Activated effector memory CD4-positive, alpha-beta T cell treated with anti-CD3 and anti-CD28 coated beads, Interleukin-2, amount 50 U/mL, for 16 hours (primary cell): ENCODE data around the gene TACR2.
"Not testable (repeated sequence)": the region's sequence is repeated elsewhere in the genome, so short reads cannot be mapped to it uniquely, and the experiment has no call there.

Source experiments
- DNase-seq: peaks from one replicate; pipeline ENCODE4 v3.0.0-alpha.2; 2020

TACR2 gene

DNA sequence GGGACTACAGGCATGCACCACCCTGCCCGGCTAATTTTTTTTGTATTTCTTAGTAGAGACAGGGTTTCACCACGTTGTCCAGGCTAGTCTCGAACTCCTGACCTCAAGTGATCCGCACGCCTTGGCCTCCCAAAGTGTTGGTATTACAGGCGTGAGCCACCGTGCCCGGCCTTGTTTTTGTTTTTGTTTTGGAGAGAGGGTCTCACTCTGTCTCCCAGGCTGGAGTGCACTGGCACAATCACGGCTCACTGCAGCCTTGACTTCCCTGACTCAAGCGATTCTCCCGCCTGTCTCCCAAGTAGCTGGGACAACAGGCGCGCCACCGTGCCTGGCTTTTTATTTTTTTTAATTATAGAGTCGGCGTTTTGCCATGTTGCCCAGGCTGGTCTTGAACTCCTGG lies 33.7 kb upstream of the TACR2 start:
- DNase-seq, result not testable (repeated sequence)

DNA sequence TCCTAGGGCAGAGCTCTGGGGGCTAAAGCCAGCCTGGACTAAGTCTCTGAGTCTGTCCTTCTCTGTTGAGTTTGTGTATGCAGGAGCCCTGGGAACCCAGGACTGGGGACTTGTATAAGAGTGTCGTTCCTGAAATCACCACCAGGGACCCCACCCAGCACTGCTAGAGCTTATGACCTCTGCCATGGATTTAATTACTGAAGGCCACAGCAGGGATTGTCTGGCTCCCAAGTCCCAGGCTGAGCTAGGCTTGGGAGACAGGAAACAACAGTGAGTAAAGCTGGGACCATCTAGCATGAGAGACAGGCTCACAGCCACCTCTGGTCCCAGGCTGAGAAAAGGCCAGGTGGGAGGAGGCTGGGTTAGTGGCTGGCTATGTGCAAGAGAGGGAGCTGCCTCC lies 33.1 kb upstream of the TACR2 start:
- DNase-seq, result peak; percentile 77

DNA sequence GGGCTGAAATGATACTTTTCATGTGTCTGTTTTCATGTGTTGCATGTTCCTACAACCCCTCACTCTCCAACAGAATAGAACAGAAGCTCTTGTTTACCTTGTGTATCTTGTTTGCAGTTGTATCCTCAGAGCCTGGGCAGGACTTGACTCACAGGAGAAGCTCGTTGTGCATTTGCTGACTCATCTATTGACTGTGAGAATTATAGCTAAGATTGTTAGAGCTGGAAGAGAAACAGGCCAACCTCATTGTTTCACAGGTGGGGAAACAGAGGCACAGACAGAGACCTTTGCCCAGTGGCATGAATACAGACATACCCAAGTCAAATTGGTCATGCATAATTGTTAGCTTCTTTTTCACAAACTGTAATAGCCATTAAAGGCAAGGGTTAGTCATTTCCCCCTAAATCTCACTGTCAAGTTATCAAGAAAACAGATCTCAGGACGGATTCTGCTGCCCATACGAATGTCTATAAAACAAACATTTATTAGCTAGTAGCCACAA lies 30.0 kb upstream of the TACR2 start:
- DNase-seq, result no peak

DNA sequence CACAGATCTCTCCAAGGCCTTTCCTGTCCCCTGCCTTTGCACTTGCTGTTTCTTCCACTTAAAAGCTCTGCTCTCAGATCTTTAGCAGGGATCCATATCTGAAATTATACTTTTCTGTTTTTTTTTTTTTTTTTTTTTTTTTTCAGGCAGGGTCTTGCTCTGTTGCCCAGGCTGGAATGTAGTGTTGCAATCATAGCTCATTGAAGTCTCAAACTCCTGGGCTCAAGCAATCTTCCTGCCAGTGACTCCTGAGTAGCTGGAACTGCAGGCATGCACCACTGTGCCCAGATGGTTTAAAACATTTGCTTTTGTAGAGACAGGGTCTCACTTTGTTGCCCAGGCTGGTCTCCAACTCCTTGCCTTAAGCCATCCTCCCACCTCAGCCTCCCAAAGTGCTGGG lies 29.5 kb upstream of the TACR2 start:
- DNase-seq, result no peak

DNA sequence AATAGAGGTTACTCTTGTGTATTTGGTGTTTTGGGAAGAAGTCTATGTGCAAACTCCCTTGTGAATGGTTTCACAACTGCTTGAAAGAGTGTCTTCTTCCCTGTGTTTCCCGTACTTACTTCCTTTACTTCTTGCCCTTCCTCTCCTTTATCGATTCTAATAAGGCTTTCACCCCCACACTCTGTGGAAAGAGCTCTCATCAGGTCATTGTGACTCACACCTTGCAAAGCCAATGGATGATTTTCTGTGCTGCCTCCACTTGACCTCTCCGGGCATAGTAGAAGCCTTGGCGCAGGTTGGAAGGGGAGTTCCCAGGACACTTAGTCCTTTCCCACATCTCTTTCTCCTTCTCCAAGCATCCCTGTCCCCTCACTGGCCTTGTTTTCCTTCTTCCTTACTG lies 28.3 kb upstream of the TACR2 start:
- DNase-seq, result no peak

DNA sequence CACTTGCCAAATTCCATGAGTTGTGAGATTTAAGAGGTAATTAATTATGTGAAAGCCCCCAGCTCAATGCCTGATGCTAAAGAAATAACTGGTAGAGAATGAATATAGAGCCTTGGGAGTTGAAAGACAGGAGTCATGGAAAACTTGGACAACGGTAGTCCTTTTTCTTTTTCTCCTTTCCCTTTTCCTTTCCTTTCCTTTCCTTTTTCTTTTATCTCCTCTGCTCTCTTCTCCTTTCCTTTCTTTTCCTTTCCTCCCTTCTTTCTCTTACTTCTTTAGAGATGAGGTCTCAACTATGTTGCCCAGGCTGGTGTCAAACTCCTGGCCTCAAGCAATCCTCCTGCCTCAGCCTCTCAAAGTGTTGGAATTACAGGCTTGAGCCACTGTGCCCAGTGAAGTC lies 26.6 kb upstream of the TACR2 start:
- DNase-seq, result no peak

DNA sequence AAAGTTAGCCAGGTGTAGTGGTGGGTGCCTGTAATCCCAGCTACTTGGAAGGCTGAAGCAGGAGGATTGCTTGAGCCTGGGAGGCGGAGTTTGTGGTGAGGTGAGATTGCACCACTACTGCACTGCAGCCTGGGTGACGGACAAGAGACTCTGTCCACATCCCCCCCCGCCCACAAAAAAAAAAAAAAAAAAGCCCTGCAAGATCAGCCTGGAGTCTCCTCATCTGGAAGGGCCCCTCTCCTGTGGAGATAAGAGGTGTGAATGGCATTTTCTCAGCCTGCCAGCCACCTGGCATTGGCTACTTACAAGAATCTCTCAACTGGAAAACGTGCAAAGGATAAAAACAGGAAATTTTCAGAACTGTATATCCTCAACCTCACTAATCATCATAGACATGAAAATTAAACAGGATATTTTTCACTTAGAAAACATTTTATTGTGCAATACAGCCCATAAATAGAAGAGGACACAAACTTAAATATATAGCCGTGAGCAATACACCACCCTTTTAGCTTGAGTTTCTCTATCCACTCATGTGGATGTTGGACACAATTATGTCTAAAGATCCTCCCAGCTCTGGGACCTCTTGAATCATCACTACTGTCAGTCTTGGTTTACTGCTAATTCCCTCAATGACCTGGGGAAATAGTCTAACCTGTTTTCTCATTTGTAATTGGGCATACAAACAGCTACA lies 23.2 kb upstream of the TACR2 start:
- no peak for DNase-seq

DNA sequence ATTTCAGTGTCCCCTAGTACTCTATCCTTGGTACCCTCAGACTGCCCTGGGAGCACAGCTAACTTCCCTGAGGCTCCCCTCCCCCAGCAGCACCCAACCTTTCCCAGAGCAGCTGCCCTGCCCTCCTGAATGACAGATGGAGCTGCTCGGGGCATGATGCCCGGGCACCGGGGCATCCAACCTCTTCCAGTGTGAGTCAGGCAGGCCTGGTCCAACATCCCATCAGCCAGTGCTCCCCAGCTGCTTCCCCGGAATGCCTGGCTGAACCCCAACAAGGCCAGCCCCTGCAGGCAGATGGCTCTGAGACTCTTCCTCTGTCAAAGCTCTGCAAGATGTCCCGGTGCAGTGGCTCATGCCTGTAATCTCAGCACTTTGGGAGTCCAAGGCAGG lies 22.6 kb upstream of the TACR2 start:
- DNase-seq, result no peak

DNA sequence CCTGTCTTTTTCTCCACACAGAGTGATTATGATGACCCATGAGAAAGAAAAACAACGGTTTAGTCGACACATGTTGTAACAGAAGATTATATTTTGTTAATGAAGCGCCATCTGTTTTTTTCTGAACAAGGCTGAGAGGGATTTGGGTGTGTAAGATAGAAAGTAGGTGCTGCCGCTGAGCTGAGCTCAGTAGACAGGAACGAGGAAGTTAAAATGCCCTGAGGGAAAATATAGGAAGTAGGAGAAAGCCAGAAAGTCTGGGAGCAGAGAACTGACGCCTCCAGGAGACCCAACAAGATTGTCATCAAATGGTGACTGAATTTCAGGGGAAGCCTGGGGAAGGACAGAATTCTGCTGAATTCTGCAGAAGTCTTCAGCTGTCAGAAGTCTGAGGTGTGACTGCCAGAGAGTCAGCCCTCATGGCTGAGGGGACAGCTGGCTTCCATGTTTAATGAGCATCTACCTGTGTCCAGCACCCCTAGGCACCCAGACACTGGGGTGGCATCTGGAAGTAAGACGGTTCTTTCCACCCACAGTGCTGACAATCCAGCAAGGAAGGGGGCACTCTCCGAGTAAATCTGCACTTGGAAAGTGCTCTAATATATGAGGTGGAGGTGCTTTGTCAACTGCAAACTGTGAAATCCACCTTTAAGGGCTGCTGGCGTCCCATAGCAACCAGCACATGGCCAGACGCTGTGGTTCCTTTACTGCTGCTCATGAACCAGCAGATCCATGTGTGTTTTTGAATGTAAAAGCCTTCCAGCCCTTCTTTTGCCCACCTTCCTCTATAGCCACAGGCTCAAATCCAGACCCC lies 22.0 kb upstream of the TACR2 start:
- no peak for DNase-seq

DNA sequence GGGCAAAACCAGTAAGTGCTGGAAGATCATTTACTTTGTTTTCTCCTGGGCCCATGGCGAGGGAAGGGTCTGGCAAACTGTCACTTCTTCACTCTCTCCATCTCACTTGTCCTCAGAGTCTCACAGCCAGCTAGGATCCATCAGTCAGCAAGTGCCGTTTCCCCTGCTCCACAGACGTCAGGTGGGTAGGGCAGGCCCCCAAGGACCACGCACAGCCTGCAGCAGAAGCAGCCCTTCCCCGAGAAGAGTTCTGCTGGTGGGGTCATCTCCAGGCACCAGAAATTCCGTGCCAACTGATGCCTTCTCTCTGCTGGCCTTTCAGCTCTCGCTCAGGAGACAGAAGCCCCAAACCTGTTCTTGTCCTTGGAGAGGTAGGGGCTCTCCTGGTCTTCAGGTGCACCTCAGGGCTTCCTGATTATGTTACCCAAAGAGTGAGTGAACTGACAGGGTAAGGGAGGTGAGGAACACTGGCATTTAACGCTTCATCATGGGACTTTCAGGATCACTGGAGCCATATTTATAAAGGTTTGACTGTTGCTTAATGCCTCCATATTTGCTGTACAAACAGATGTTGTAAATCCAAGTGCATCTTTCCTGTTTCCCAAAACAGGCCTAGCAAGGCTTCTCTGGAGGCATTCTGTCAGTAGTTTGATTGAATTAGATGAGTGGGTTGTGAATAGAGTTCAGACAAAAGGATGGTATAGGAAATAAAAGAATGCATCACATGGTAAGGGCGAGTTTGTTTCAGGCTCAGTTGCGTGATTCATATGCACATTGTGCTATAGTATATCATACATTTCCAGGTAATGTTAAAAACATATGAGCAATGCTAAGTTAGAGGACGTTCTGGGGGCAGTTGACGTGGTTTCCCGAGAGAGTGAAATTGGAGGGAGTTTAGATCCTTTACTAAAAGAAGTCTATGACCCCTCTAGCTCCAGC lies 20.9 kb upstream of the TACR2 start:
- DNase-seq, result no peak

DNA sequence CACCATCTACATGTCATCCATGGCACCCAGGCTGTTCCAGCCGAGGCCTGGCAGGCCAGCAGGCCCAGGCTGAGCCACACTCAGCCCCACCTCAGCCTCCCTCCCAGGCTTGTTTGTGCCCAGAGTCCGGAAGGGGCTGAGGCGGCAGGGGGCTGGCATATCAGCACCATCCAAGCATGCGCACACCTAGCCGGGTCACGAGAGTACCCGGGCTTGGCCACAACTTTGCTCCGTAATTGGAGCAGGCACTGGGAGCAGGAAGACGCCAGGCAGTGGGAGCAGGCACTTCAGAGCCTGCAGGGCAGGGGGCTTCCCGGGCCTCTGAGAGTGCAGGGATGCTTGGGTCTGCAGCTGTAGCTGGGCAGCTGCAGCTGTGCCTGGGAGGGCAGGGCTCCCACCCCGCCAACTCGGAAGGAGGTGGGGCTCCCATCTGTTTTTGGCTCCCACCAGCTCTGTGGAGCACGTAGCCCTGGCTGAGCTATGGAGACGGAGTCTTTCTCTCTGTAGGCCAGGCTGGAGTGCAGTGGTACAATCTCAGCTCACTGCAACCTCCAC lies 19.3 kb upstream of the TACR2 start:
- no peak for DNase-seq

DNA sequence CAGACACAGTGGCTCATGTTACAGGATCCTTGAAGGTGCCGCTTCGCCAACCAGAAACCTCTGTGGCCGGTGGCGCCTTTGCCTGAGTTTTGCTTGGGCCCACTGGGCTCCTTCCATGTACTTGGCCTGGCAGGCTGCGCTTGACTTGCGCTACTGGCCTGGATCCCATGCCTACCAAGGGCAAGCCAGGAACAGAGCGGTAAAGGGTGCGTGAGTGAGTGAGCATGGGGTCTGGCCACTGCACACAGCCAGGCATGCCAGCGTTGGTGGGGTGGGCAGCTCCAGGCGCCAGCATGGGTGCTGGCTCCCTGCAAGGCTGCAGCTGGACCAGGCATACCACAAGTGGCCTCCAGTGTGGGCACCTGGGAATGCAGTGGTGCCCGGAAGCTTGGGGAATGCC lies 18.2 kb upstream of the TACR2 start:
- no peak for DNase-seq

DNA sequence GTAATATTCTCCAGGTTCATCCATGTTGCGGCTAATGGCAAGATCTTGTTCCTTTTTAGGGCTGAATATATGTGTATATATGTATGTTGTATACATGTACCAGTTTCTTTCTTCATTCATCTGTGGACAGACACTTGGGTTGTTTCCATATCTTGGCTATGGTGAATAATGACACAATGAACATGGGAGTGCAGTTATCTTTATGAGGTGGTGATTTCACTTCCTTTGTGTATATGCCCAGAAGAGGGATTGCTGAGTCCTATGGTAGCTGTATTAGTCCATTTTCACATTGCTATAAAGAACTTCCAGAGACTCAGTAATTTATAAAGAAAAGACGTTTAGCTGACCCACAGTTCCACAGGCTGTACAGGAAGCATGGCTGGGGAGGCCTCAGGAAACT lies 17.5 kb upstream of the TACR2 start:
- no peak for DNase-seq

DNA sequence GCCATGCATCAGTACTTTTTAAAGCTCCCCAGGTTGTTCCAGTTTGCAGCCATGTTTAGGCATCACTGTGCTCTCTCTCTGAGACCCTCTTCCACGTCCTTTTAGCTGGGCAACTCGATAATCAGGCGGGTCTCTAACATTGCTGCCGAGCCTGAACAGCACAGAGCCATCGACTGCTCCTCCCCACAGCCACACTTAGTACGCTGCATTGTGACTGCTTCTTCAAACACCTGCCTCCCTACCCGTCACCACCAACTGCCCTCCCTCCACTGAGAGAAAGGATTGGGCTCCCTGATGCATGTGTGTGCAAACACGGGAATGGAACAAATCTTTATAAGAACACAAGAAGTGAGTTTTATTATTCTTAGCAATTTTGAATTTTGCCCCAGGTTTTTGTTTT lies 11.4 kb upstream of the TACR2 start:
- DNase-seq, result no peak

DNA sequence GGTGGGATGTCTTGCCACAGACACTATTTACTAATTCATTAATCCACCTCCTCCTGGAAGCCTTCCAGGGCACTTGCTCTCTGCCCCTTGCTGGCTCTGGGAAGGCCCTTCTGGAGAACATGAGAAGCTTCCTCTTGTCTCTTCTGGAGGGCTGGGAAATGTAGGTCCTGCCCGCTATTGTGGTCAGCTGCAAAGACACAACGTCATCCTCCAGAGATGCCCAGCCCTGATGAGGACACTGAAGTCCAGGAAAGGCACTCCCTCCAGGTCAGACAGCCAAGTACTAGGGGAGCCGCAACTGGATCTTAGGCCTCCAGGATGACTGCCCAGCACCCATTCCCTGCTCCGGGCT lies 9.6 kb upstream of the TACR2 start:
- DNase-seq, result no peak

DNA sequence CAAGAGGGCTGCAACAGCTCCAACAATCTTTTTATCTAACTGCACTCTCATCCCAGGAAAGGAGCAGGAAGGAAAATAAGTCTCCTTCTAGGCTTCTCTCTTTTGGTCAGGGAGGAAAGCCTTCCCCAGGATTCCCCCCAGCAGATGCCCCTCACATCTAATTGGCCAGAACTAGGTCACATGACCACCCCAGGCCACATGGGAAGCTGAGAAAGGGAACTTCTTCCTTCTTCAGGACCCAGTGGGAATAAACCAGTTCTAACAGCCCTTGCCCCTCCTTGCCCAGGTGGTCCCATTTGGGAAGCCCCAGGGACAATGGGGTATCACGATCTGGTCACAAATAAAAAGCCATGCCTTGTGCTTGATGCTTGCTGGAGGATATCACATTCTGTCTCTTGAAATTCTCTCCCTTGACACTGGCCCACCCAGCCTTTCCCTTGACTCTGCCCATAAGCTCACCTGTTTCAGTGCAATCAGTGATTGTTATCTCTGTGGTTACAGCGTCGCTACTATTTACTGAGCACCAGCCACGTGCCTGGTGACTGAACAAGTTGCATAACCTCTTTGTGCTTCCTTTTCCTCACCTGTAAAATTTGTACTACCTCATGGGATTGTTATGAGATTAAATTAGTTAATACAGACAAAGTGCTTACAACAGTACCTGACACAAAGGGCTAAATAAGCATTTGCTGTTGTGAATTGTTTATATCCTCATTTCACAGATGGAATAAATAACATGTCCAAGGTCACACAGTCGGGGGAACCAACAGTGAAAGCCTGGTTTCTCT lies 9.0 kb upstream of the TACR2 start:
- DNase-seq, result peak; percentile 76

DNA sequence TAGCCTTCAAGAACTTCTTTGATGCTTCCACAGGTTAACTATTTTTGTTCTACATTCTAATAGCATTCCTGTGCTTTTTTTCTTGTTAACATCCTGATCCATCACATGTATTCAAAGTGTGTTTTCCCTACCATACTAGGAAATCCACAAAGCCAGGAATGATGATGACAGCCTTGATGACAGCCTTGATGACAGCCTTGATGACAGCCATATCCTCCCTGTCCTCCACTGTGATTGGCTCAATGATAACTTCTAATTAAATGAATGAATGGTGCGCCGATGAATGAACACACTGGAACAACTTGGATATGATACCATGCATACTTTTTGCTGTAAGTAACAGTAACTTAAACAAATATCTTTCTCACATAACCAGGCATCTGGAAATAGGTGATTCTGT lies 8.3 kb upstream of the TACR2 start:
- no peak for DNase-seq

DNA sequence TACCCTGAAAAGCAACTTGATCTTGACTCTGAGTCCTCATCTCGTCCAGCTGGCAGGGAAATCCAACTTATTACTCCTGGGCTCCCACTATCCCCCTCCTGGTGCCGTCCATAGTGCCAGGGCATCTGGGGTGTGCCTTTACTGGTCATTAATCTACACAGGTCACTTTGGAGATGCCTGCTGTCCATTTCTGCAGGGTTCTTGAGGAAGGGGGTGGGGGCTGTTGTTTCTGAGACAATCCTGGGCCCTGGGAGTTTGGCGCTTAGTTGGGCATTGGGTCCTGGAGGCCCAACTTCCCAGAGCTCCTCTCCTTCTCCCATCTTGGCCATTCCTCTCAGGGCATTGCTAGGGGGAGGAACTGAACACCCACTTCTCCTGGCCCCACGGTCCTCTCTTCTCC lies 6.0 kb upstream of the TACR2 start:
- no peak for DNase-seq

DNA sequence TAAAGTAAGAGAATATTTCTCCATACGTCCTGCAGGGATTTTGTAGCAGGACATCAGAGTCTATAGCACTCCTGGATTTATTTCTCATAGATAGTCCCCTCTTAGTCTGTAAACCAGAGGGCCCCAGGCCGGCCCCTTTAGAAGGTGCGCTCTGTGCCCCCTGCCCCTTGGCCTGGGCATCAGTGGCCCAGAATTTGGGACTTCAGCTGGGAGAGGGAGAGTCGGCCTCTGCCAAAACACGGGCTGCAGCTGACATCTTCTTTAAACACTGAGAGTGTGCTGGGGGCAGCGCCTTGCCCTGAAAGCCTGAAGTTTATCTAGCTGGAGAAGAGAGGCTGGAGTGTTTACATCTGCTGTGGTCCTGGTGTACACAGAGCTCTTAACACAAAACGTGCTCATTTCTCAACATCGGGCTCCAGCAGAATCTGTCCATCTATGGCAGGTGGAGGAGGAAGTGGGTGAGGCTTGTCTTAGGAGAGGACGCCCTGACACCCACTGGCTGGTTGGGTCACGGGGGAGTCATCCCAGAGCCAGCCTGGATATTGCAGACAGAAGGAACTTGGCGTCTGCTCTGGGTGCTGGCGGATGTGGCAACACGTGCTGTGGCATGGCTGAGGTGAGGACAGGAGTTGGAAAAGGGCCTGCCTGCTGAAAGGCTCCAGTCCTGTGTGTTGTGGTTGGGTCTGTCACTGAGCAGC lies 5.0 kb upstream of the TACR2 start:
- DNase-seq, result no peak

DNA sequence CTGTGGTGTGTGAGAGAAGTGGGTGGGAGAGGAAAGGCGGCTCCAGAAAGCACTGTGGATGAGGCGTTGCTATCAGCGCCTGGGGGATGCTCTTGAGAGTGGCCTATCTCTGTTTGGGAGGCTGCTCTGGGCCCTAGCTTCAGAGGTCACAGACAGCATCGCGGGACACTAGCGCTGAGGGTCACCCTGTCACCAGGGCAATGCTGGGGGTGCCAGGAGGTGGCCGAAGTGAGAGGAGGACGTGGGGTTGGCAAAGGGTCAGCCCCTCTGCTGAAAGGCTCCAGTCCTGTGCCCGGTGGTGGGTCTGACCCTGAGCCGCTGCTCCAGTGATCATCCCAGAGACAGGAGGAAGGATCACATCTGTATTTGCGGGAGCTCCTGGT lies 3.0 kb upstream of the TACR2 start:
- no peak for DNase-seq

DNA sequence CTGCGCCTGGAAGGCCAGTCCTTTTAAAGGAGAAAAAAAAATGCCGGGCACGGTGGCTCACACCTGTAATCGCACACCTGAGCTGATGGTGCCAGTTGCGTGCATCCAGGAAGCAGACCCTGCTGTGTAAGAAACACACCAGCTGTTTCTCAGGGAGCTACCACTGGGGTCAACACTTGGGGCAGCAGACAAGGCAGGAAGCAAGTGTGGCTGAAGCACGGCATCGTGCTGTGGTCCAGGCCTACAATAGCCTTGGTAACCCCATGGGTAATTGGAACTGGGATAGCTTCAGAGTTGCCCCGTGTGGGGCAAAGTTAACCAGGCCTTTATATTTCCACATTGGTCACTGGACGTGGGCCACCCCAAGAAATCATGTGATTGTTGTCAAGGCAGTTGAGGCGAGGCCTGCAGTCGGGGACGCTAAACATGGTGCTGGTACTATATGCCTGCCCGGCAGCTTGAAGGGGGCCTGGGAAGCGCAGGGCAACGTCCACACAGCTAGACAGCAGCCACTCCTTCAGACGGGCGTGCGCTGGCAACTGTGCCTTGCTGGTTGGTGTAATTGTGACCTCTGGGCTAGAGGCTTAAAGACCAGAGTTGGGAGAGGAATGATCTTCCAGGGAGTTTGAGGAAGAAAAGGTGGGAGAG lies 2.5 kb upstream of the TACR2 start:
- DNase-seq, result no peak
